Amniotic epithelial cell (primary cell): ENCODE results near the gene CHST15.
"Not testable (repeated sequence)": the region's sequence is repeated elsewhere in the genome, so short reads cannot be mapped to it uniquely, and the experiment has no call there.

Experiments
- DNase-seq: peaks from one replicate; pipeline ENCODE4 v3.0.0-alpha.2; 2010; ENCODE audit warnings: low read depth

Gene CHST15

GRCh38 chr10:124124123-124124768 is 30.8 kb upstream of the CHST15 start:
- no peak for DNase-seq

DNA sequence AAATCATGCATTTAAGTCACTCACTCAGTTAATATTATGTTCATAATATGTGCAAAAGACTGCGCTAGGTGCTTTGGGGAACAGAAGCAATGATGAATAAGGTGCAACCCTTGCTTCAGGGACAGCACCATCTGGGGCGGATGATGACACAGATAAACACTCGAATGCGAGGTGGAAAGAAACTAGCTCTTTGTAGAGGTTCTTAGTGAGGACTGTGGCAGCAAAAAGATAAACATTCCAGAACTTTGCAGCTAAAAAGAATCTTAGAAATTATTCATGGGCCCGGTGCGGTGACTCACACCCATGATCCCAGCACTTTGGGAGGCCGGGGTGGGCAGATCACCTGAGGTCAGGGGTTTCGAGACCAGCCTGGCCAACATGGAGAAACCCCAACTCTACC is 29.8 kb upstream of the CHST15 start:
- DNase-seq, result no peak

DNA sequence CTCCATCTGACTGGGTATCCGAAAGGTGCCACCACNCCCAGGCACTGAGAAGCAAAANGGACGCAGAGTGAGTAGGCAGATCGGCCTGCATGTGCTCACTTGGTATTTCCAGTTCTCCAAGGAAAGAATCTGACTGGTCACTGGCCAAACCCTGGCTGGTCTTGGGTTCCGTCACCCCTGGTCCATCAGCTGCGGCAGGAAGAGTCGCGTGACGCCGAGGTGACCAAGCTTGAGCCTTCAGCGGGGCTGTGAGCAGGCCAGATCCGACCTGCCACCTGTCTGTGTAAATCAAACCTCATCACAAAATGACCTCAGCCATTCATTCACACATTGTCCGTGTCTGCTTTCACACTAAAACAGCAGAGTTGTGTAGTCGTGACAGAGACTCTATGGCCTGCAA is 28.8 kb upstream of the CHST15 start:
- no peak for DNase-seq

DNA sequence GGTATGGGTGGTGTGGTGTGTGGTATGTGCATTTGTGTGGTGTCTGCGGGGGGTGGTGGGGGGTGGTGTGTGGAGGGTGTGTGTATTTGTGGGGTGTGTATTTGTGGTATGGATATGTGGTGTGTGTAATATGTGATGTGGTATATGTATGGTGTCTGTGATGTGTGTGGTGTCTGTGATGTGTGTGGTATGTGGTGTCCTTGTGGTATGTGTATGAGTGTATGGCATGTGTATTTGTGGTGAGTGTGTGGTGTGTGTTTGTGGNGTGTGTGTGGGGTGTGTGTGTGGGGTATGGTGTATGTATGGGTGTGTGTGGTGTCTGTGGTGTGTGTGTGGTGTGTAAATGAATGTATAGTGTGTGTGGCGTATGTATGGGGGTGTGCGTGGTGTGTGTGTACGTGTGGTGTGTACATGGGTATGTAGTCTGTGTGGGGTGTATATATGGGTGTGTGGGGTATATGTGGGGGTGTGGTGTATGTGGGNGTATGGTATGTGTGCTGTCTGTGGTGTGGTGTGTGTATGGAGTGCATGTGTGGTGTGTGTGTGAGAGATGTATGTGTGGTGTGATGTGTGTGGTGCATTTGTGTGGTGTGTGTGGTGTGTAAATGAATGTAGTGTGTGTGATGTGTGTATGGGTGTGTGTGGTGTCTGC is 27.1 kb upstream of the CHST15 start:
- no peak for DNase-seq

DNA sequence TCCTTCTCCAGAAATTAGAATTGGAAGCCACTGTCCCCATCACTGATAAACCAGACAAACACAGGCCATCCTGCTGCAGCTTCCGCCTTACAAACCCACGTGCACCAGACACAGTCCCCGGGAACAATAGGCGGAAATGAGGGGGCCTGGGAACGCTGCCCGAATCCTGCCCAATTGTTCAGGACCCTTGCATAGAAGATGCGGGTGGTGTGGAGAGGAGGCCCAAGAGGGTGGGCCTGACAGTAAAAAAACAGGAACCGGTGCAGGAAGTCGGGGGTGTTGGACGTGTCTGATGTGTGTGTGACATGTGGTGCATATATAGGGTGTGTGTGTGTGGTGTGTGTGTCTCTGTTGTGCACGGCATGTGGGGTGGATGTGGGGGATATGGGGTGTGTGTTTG is 26.5 kb upstream of the CHST15 start:
- no peak for DNase-seq

GRCh38 chr10:124119216-124119615 is 25.8 kb upstream of the CHST15 start:
- no peak for DNase-seq

GRCh38 chr10:124117833-124118232 is 24.4 kb upstream of the CHST15 start:
- no peak for DNase-seq

DNA sequence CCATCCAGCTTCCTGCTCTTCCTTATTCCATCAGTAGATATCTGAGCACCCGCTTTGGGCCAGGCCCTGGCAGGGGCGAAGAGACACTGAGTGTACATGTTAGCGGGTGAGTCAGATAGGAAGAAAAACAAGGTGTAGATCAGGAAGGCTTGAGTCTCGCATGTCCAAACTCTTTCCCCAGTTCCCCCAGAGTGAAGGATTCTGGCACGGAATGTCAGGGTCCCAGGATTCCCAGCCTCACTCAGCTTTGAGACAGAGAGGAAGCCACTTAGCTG is 24.1 kb upstream of the CHST15 start:
- DNase-seq, result no peak

- no peak for DNase-seq
Observed at GRCh38 chr10:124116771-124117510, 23.5 kb upstream of the CHST15 start.

DNA sequence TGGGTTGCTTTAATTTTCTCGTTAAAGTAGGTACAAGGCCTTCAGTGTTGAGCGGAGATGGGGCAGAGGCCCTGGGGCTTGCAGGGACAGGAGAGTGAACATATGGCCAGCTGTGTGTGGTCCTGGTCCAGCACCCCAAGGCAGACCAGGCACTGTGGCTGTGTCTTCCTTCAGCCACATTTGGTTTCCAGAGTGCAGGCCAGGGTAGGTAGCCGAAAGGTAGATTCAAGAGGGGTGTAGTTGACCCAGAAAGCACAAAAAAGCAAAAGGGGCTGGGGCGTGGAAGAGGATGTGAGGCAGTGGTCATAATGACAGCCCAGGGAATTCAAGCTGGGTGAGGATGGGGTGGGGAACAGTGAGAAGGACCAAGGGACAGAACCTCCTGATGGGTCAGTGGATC is 21.3 kb upstream of the CHST15 start:
- DNase-seq, result no peak

GRCh38 chr10:124112891-124113580 is 19.6 kb upstream of the CHST15 start:
- DNase-seq, result no peak

GRCh38 chr10:124110882-124111281 is 17.5 kb upstream of the CHST15 start:
- DNase-seq, result no peak

- DNase-seq, result no peak
Observed at GRCh38 chr10:124109261-124109660, 15.9 kb upstream of the CHST15 start.

GRCh38 chr10:124107072-124107471 is 13.7 kb upstream of the CHST15 start:
- DNase-seq, result no peak

GRCh38 chr10:124106241-124106879 is 13.0 kb upstream of the CHST15 start:
- DNase-seq, result peak; percentile 36

GRCh38 chr10:124105594-124105993 is 12.2 kb upstream of the CHST15 start:
- no peak for DNase-seq

DNA sequence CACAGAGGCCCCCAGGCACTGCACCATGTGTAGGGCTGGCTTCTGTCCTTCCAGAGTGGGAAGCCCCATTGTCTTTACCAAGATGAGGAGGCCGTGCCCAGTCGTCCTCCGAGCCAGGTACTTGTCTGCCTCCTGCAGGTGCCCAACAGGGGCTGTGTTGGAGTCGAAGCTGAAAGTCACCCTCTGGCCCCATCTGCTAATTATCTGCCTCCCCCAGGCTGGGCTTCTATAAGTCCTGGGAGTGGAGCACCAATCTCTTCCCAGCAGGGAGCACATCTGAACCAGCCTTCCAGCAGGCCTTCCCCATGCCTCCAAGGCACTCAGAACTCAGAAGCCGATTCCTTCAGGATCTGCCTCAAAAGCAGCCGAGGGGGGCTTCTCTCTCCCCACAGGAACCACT is 11.6 kb upstream of the CHST15 start:
- no peak for DNase-seq

GRCh38 chr10:124104011-124104627 is 10.7 kb upstream of the CHST15 start:
- DNase-seq, result no peak

DNA sequence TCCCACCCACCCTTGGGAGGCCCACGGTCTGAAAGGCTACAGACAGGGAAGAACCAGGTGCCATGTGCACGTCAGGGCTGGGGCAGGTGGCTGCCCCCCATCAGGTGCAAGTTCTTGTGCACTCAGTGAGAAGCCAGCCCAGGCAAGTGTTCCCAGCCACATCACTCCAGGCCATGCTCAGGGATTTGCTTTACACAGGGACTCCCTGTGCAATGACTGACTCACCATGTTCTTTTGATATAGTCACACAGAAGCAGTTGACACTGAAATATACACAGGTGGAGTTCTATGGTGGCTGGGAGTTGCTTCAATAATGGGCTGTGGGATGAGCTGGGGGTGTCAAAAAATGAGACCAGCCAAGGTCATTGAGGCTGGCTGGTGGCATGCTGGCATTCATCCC is 8.0 kb upstream of the CHST15 start:
- no peak for DNase-seq

DNA sequence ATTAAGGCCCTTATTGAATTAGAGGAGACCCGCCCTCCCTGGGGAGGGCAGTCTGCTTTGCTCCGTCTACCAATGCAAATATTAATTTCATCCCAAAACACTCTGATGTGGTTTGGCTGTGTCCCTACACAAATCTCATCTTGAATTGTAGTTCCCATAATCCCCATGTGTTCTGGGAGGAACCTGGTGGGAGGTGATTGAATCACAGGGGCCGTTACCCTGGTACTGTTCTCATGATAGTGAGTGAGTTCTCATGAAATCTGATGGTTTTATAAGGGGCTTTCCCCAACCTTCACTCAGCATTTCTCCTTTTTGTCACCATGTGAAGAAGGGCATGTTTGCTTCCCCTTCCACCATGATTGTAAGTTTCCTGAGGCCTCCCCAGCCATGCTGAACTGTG is 7.3 kb upstream of the CHST15 start:
- not testable (repeated sequence) for DNase-seq

DNA sequence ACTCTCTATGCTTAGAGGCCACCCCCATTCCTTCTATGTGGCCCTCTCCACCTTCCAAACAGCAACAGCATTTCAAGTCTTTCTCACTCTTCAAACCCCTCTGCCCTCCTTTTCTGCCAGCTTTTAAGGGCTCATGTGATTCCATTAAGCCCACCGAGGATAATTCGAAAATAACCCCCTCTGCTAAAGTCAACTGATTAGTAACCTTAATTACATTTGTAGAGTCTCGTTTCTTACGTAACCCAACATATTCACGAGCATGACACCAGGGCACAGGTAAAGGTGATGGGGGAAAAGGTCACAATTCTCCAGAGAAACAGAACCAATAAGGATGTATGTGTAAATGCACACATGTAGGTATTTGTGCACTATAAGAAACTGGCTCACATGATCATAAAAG is 6.7 kb upstream of the CHST15 start:
- DNase-seq, result no peak

DNA sequence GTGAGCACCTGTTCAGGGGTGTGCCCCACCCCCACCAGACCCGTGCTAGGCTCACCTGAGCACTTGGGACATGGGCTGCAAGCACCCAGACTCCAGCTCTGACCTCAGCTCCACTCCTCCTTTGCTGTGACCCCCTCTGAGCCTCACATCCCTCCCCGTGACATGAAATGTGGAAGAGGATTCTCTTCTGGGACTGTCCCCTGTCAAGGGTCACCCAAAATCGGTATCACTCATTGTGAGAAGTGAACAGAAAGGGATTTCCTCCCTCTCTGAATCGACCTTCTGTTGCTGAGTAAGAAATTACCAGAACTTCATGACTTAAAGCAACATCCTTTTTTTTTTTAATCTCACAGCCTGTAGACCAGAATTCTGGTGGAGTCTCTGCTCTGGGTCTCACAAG is 6.2 kb upstream of the CHST15 start:
- DNase-seq, result no peak
